ENCODE data around the gene EGFL7. TPM values are rescaled to one million over a fixed set of nuclear protein-coding genes. Genes with fewer than 3 reads are reported as not detected.

Gene EGFL7
- total RNA-seq, 1 donor: 2.4 TPM

DNA sequence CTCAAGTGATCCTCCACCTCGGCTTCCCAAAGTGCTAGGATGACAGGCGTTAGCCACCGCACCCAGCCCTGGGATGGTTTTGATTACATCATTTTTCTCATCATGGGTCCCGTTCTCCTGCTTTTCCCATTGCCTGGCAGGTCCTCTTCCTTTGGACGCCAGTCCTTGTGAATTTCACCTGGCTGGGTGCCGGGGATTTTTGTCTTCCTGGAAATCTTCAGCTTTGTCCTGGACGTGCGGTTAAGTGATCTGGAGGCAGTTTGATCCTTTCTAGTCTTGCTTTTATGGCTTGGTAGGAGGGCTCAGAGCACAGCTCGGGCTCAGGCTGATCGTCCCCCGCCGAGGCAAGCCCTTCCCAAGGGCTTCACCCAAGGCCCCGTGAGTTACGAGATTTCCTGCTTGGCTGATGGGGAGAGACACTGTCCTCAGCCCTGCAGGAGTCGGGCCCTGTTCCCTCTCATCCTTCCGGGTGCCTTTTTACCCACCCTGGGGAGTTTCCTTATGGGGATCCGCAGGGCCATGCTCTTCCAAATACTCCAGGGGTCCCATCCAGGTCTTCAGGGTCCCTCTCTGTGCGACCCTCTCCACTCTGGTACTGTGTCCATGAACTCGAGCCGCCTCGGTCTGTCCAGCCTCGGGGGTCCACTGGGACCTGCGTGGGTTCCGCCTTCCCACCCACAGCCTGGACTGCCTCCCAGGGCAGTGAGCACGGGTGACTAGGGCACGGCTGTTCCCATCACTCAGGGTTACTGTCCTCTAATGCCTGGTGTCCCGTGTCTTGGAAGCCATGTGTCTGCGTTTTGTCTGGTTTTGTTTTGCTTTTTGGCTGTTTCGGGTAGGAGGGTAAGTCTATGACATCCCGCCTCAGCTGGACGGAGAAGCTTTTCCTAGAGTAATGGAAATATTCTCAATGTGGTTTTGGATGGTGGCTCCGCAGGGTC is 22.3 kb upstream of the EGFL7 start:
- TF ChIP-seq, protein P1, sequence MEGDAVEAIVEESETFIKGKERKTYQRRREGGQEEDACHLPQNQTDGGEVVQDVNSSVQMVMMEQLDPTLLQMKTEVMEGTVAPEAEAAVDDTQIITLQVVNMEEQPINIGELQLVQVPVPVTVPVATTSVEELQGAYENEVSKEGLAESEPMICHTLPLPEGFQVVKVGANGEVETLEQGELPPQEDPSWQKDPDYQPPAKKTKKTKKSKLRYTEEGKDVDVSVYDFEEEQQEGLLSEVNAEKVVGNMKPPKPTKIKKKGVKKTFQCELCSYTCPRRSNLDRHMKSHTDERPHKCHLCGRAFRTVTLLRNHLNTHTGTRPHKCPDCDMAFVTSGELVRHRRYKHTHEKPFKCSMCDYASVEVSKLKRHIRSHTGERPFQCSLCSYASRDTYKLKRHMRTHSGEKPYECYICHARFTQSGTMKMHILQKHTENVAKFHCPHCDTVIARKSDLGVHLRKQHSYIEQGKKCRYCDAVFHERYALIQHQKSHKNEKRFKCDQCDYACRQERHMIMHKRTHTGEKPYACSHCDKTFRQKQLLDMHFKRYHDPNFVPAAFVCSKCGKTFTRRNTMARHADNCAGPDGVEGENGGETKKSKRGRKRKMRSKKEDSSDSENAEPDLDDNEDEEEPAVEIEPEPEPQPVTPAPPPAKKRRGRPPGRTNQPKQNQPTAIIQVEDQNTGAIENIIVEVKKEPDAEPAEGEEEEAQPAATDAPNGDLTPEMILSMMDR (IDR thresholded peaks at IDR 0.05; ENCODE audit: insufficient read depth, low read length): no peak
- DNase-seq (ENCODE audit: low read depth): no peak
- H3K4me3 ChIP-seq (ENCODE audit: low read depth, low read length): no peak overlapping the region

DNA sequence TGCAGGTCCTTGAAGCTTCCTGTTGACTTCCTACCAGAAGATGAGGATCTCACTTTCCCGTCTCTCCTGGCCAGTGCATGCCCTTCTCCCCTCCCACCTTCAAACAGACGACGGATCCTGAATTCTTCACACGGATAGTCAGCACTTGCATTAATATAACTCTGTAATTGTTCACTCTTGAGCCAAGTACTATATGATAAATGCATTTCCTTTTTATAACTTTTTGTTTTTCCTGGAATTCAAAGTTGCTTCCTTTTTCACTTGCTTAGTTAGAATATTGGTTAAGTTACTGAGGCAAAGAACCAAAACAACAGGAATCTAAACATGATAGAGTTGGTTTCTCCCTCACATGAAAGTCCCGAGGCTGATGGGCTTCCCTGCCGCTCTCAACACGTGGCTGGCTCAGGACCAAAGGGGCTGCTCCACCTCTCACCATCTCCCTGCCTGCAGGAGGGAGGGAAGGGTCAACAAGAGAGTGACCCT is 20.2 kb upstream of the EGFL7 start:
- H3K4me3 ChIP-seq (ENCODE audit: low read depth, low read length): no peak overlapping the region
- no peak for DNase-seq (ENCODE audit: low read depth)
- TF ChIP-seq, protein P1 (IDR thresholded peaks at IDR 0.05; ENCODE audit: insufficient read depth, low read length): no peak

DNA sequence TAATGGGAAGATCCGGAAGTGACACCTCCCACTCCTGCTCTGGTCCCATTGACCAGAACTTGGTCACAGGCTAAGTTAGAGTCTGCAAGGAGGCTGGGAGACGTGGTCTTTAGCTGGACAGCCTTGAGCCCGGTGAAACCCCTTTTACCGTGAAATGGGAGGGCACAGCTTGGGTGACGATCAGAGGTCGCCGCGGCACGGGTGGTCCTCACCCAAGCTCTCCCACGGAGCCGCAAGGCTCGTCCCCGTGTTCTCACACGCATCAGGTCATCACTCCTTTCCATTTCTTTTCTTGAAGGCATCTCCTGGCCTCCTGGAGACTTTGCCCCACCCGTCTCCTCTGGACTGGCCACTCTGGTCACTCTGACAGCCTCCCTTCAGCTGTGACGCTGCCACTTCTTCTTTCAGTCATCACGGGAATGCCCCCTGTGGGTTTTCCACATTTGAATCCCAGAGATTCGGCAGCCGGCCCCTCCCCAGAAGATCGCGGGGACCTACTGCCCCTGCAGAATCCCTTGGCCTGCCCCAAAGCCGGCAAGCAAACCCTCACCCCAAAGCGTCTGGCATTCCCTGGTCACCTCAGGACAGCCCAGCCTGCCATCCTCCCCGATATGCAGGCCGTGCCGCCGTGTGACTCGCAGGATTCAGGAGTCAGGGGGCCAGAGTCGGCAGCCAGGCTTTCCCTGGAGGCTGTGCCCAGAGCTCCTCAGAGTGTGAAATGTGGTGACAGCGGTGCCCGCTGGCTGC is 18.9 kb upstream of the EGFL7 start:
- TF ChIP-seq, protein P1 (IDR thresholded peaks at IDR 0.05; ENCODE audit: insufficient read depth, low read length): no peak
- no peak for DNase-seq (ENCODE audit: low read depth)
- no peak overlapping the region for H3K4me3 ChIP-seq (ENCODE audit: low read depth, low read length)

DNA sequence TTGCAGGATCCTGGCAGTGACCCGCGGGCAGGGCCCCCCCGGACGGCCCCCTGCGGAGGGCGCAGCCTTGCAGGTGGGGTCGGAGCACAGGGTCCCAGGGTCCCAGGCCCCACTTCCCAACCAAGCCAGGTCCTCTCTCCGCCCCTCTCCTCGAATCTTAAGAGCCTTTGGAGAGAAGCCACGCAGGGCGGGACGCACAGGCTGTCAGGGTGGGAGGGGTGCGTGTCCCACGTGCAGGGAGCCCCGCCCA is 18.4 kb upstream of the EGFL7 start:
- peak; percentile 67 for DNase-seq (ENCODE audit: low read depth)

DNA sequence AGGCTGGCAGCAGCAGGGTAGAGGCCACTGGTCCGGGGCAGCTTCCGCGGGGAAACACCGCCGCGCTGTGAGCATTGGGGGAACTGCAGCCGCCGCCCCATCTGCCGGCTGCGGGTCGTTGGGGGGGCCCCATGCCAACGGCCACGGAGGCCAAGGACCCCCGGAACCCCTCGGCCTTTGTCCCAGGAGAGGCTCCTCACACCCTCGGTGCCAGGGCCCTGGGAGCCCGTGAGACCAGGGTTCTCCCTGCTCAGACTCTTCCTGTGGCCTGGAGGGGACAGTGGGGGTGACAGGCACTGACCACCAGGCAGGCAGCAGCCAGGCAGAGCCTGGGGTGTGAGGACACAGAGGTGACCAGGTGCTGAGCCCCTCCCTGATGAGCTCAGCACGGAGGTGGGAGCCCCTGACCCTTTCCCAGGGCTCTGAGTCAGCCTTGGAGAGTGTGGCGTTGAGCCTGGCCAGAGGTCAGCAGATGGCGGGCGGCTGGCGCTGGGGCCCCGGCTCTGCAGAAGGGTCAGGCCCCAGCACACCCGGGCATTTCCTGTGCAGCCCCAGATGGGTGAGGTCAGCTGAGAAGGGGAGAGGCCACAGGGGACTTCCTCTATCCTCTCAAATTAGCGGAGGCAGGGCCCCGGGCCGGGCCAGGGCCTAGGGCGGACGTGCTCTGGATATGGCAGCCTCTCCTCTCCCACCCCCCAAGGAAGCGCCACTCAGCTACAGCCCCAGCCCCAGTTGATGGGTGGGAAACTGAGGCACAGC is 17.9 kb upstream of the EGFL7 start:
- no peak overlapping the region for H3K4me3 ChIP-seq (ENCODE audit: low read depth, low read length)
- TF ChIP-seq, protein P1 (IDR thresholded peaks at IDR 0.05; ENCODE audit: insufficient read depth, low read length): peak; percentile 89
- DNase-seq (ENCODE audit: low read depth): no peak

More for the DNA sequence above, 18.4 kb upstream of the EGFL7 start:
- TF ChIP-seq, protein P1 (IDR thresholded peaks at IDR 0.05; ENCODE audit: insufficient read depth, low read length): no peak
- no peak overlapping the region for H3K4me3 ChIP-seq (ENCODE audit: low read depth, low read length)

DNA sequence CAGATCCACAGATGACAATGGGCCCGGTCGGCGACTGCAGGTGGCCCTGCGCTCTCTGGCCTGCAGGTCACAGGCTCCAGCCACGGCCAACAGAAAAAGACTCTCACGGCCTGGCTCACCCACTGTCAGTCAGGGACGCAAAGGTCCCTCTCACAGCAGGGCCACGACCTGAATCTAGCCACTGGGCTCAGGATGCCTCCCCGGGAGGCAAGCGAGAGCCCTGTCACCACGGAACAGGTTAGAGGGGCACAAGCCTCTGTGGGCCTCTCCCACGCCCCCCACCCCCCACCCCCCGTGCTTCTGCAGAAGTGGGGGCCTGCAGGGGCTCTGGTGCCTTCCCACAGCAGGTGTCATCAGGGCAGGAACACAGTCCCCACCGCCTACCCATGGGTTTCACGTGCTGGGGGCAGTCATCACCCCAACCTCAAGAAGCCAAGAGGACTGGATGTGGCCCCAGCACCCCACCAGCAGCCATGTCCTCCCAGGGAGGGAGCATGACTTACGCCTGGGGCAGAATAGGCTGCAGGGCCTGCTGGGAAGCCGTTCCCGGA is 17.3 kb upstream of the EGFL7 start:
- DNase-seq (ENCODE audit: low read depth): no peak
- TF ChIP-seq, protein P1 (IDR thresholded peaks at IDR 0.05; ENCODE audit: insufficient read depth, low read length): no peak
- H3K4me3 ChIP-seq (ENCODE audit: low read depth, low read length): no peak overlapping the region
